ENCODE data around the gene ACOT6.

DNA sequence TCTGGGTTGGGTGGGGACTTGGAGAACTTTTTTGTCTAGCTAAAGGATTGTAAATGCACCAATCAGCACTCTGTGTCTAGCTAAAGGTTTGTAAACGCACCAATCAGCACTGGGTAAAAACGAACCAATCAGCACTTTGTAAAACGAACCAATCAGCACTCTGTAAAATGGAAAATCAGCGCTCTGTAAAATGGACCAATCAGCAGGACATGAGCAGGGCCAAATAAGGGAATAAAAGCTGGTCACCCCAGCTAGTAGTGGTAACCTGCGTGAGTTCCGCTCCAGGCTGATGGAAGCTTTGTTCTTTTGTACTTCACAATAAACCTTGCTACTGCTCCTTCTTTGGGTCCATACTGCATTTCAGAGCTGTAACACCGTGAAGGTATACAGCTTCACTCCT, 45.0 kb upstream of the ACOT6 start:
- TF ChIP-seq, protein P1, sequence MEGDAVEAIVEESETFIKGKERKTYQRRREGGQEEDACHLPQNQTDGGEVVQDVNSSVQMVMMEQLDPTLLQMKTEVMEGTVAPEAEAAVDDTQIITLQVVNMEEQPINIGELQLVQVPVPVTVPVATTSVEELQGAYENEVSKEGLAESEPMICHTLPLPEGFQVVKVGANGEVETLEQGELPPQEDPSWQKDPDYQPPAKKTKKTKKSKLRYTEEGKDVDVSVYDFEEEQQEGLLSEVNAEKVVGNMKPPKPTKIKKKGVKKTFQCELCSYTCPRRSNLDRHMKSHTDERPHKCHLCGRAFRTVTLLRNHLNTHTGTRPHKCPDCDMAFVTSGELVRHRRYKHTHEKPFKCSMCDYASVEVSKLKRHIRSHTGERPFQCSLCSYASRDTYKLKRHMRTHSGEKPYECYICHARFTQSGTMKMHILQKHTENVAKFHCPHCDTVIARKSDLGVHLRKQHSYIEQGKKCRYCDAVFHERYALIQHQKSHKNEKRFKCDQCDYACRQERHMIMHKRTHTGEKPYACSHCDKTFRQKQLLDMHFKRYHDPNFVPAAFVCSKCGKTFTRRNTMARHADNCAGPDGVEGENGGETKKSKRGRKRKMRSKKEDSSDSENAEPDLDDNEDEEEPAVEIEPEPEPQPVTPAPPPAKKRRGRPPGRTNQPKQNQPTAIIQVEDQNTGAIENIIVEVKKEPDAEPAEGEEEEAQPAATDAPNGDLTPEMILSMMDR (IDR thresholded peaks at IDR 0.05): no peak
- TF ChIP-seq, protein P2, sequence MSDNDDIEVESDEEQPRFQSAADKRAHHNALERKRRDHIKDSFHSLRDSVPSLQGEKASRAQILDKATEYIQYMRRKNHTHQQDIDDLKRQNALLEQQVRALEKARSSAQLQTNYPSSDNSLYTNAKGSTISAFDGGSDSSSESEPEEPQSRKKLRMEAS (IDR thresholded peaks at IDR 0.05): no peak
- no peak for TF ChIP-seq FOSB (CRISPR knock-in tag; IDR thresholded peaks at IDR 0.05)
- TF ChIP-seq EP300 (IDR thresholded peaks at IDR 0.05): no peak
- no peak for TF ChIP-seq PHF8 (IDR thresholded peaks at IDR 0.05; ENCODE audit: borderline replicate concordance, low read depth)
- TF ChIP-seq, protein P3, sequence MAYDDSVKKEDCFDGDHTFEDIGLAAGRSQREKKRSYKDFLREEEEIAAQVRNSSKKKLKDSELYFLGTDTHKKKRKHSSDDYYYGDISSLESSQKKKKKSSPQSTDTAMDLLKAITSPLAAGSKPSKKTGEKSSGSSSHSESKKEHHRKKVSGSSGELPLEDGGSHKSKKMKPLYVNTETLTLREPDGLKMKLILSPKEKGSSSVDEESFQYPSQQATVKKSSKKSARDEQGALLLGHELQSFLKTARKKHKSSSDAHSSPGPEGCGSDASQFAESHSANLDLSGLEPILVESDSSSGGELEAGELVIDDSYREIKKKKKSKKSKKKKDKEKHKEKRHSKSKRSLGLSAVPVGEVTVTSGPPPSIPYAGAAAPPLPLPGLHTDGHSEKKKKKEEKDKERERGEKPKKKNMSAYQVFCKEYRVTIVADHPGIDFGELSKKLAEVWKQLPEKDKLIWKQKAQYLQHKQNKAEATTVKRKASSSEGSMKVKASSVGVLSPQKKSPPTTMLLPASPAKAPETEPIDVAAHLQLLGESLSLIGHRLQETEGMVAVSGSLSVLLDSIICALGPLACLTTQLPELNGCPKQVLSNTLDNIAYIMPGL (CRISPR knock-in tag; IDR thresholded peaks at IDR 0.05; ENCODE audit: borderline replicate concordance): no peak
- no peak for TF ChIP-seq POLR2A (IDR thresholded peaks at IDR 0.05; ENCODE audit: low read length)
- no peak for TF ChIP-seq KDM1A (IDR thresholded peaks at IDR 0.05; ENCODE audit: low read depth)
- TF ChIP-seq RCOR1 (IDR thresholded peaks at IDR 0.05; ENCODE audit: low read depth, low read length): no peak
- TF ChIP-seq, protein P4, sequence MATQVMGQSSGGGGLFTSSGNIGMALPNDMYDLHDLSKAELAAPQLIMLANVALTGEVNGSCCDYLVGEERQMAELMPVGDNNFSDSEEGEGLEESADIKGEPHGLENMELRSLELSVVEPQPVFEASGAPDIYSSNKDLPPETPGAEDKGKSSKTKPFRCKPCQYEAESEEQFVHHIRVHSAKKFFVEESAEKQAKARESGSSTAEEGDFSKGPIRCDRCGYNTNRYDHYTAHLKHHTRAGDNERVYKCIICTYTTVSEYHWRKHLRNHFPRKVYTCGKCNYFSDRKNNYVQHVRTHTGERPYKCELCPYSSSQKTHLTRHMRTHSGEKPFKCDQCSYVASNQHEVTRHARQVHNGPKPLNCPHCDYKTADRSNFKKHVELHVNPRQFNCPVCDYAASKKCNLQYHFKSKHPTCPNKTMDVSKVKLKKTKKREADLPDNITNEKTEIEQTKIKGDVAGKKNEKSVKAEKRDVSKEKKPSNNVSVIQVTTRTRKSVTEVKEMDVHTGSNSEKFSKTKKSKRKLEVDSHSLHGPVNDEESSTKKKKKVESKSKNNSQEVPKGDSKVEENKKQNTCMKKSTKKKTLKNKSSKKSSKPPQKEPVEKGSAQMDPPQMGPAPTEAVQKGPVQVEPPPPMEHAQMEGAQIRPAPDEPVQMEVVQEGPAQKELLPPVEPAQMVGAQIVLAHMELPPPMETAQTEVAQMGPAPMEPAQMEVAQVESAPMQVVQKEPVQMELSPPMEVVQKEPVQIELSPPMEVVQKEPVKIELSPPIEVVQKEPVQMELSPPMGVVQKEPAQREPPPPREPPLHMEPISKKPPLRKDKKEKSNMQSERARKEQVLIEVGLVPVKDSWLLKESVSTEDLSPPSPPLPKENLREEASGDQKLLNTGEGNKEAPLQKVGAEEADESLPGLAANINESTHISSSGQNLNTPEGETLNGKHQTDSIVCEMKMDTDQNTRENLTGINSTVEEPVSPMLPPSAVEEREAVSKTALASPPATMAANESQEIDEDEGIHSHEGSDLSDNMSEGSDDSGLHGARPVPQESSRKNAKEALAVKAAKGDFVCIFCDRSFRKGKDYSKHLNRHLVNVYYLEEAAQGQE (IDR thresholded peaks at IDR 0.05): no peak

Data from A549 (cell line).